CD4-positive, alpha-beta T cell treated with Interleukin-15 for 4 hours (primary cell): ENCODE results near the gene CADPS.
"Not testable (repeated sequence)": the region's sequence is repeated elsewhere in the genome, so short reads cannot be mapped to it uniquely, and the experiment has no call there.

Source experiments
- DNase-seq: peaks from one replicate; pipeline ENCODE4 v3.0.0-alpha.2; 2020; ENCODE audit warnings: low spot score

The CADPS gene

GRCh38 chr3:62600033-62600432 lies 275.2 kb downstream of the CADPS start:
- DNase-seq = no peak

DNA sequence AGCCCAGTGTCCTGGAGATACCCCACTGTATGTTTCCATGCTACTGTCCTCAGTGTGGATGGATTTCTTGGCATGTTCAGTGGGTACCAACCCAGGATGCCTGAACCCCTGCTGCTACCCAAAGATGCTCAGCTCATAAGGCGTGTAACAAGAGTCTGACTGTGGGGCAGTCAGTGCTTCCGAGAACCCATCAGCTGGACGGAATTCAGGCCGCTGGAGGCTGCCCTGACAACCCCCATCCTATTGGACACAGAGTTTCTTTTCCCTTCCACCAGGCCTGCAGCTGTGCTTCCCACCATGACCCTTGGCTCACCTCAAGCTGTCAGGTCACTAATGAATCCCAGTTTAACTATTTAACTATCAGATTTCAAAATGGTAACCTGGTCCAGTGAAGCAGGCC lies 277.7 kb downstream of the CADPS start:
- no peak for DNase-seq

DNA sequence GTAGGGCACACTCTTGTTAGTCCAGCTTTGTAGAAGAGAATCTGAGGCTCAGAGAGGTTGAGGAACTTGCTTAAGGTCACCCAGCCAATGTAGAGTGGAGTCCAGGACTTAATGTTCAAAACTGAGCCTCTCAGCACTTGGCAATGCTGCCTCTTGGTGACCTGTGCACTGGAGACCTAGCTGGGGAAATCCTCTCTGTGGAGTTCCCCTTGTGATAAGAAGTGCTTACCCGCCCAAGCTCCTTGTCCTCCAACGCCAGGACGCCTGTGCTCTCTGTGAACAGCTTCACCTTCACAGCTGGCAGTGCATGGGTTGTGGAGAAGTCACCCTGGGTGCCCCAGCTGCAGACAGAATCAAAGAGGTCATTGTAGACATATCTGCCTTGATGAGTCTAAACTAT lies 282.8 kb downstream of the CADPS start:
- no peak for DNase-seq

- DNase-seq = no peak
Observed at GRCh38 chr3:62589078-62589477, 286.1 kb downstream of the CADPS start.

GRCh38 chr3:62587579-62588031 lies 287.6 kb downstream of the CADPS start:
- DNase-seq = no peak

GRCh38 chr3:62587169-62587568 lies 288.0 kb downstream of the CADPS start:
- DNase-seq = no peak

- DNase-seq = no peak
Observed at GRCh38 chr3:62586356-62586755, 288.9 kb downstream of the CADPS start.

GRCh38 chr3:62585861-62586260 lies 289.4 kb downstream of the CADPS start:
- no peak for DNase-seq

- DNase-seq = no peak
Observed at GRCh38 chr3:62584636-62585035, 290.6 kb downstream of the CADPS start.

DNA sequence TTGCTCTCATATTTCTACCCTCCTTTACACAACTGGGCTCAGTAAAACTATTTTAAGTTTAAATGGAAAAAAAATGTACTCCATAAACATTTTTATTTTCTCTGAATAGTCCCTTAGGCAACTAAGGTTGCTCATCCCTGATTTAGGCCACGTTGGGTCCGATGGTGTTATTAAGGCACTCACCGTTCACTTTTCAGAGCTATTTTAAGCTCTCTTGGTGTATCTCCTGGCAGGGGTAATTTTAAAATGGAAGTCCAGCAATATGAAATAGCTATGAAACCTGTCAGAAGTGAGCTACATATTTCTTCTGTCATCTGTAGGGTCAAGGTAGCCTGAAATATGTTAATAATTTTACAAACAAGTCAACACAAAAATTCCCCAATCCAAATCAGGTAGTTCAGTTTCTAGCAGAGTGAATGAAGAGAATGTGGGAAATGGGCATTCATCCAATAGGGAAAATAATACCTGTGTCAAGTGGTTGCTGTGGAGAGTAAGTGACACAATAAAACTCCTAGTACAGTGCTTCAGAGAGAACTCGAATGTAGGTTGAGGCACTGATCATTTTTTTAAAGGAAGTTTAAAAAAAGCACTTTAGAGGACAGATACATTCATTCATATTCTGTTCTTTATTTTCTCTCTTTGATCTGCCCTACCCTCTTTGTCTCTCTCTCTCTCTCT lies 292.6 kb downstream of the CADPS start:
- DNase-seq = no peak

DNA sequence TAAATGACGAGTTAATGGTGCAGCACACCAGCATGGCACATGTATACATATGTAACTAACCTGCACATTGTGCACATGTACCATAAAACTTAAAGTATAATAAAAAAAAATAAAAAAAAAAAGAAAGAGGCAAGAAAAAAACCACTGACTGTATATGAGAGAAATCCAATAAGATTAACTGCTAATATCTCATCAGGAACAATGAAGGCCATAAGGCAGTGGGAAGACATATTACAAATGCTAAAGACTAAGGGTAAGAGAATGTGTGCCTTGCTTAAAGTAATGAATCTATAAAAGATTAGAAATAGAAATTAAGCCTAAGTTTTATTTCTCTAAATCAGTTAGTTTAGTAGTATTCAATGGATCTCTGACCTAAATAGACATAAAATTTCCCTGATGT lies 294.7 kb downstream of the CADPS start:
- not testable (repeated sequence) for DNase-seq

GRCh38 chr3:62577153-62577552 lies 298.1 kb downstream of the CADPS start:
- DNase-seq = no peak

DNA sequence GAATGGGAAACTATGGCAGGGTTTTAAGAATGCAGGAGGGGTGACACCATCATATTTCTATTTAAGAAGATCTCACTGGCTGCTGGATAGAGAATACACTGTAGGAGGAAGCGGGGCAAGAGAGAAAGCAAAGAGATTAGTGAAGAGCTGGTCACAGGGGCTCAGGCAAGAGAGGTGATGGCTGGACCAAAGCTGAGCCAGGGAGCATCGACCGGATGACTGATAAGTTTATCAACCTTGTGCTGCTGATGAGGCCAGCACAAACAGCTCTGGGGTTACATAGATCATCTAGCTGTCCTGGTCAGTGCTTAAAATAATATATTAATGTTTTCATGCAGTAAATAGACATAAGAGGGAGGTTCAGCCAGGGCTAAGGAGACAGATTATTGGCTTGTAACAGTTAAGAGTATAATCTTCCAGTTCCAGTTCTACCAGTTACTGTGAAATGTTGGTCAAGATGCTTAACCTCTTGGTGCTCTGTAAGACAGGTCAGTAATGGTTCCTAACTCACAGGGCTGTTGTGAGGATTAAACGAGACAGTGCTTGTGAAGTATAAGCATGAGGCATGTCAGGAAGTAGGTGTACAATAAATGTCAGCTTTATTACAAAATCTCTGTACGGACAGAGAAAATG lies 300.8 kb downstream of the CADPS start:
- DNase-seq = no peak

DNA sequence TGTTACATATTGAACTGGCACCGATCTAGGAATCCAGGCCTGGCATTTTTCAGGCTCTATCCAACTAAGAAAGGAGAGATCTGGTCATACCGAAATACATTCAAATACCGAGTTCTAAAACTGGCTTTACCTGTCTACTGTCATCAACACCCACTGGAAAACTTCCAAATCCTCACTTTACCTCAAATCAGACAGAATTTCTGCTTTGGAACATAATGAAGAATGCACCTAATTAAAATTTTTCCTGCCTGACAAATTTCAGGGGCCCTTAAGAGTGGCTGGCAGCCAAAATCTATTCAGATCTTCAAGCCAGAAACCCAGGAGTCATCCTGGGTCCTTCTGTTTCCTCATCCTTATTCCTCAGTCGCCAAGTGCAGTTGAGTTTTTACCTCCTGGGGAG lies 303.3 kb downstream of the CADPS start:
- no peak for DNase-seq

DNA sequence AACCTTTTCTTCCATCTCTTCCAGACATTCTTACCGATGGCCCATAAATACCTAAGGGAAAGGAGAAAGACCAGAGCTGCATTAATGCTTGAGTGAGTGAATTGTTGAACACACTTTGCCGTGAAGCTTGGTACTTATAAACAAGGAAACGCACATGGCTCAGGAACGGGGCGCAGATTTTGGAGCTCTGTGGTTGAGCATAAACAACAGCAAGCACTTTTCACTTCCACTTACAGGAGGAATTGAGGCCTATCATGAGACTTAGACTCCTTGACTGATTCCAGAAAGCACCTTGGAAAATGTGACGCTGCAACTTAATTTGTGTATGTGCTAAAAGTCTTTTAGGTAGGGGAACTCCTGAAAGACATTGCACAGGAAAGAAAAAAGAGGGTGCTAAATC lies 304.3 kb downstream of the CADPS start:
- no peak for DNase-seq

- DNase-seq = no peak
Observed at GRCh38 chr3:62569609-62570008, 305.6 kb downstream of the CADPS start.

DNA sequence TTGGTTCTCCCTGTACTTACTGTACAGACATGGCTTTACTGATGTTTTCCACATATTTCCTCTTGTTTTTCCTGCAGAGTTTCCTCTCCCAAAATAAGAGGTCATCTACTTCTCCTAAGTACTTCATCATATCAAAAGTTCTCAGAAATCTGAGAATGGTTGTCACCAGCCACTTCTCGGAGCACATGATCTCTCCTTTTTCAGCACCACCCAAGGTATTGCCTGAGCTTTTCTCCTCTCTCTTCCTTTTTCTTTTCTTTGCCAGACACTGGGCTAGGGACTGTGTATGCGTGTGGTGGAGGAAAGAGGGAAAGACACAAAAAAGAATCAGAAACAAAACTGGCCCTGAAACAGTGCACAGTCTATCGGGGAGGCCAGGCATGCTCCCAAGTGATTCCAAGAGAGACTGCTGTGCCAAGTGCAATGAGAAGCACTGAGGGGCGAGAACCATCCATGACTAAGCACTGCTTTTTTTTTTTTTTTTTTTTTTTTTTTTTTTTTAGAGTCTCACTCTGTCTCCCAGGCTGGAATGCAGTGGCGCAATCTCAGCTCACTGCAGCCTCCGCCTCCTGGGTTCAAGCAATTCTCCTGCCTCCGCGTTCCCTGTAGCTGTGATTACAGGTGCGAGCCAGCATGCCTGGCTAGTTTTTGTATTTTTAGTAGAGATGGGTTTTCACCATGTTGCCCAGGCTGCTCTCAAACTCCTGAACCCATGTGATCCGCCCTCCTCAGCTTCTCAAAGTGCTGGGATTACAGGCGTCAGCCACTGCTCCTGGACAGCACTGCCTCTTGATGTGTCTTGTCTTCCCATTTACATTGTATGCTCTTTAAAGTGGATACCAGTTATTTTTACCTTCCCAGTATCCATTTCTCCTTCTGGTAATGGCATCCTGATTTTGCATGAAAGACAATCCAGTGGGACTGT lies 307.9 kb downstream of the CADPS start:
- no peak for DNase-seq

GRCh38 chr3:62566022-62566557 lies 309.1 kb downstream of the CADPS start:
- DNase-seq = no peak

- DNase-seq = no peak
Observed at GRCh38 chr3:62562596-62562995, 312.6 kb downstream of the CADPS start.

DNA sequence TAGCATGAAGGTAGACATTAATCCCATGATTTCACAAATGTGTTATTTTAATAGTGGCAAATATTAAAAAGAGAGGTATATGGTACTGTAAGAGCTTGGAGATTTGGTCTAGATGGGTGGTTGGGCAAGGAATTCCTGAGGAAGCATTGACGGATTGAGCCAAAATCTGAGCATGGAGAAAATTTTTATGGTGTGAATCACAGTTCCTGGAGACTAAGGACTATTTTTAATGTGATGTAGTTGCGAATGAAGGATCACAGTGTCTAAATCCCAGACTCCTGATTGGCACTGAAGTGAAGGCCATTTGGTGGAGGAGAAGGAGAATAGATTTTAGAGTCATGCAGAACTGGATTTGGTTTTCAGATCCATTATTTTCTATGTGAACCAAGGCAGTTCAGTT lies 313.2 kb downstream of the CADPS start:
- DNase-seq = no peak

- no peak for DNase-seq
Observed at GRCh38 chr3:62559831-62560445, 315.3 kb downstream of the CADPS start.

GRCh38 chr3:62558549-62559112 lies 316.6 kb downstream of the CADPS start:
- DNase-seq = no peak
